ENCODE results near the gene KCTD16.

DNA sequence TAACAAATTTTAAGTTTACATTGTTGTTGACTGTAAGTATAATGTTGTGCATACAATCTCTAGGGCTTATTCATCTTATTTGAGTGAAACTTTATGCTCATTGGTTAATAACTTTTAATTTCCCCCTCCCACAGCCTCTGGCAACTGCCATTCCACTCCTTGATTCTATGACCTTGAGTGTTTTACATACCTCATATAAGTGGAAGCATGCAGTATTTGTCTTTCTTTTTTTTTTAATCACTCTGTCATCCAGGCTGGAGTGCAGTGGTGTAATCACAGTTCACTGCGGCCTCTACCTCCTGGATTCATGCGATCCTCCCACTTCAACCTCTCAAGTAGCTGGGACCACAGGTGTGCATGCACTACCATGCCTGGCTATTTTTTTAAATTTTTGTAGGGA lies 83.9 kb downstream of the KCTD16 start:
- no peak for TF ChIP-seq ZFP30 (CRISPR knock-in tag; IDR thresholded peaks at IDR 0.05)
- no peak for TF ChIP-seq ZFP3 (CRISPR knock-in tag; IDR thresholded peaks at IDR 0.05)
- TF ChIP-seq ZNF70 (CRISPR knock-in tag; IDR thresholded peaks at IDR 0.05): no peak
- no peak for TF ChIP-seq SNAI2 (CRISPR knock-in tag; IDR thresholded peaks at IDR 0.05)
- no peak for TF ChIP-seq CREB5 (CRISPR knock-in tag; IDR thresholded peaks at IDR 0.05; ENCODE audit: low read depth)
- no peak for TF ChIP-seq ZNF565 (CRISPR knock-in tag; conservative IDR thresholded peaks at IDR 0.05; ENCODE audit: low read depth)
- TF ChIP-seq RARB (CRISPR knock-in tag; IDR thresholded peaks at IDR 0.05): no peak
- TF ChIP-seq OSR1 (CRISPR knock-in tag; IDR thresholded peaks at IDR 0.05): no peak
